GM21786 (cell line): ENCODE measurements around the gene SGIP1.
"Not testable (repeated sequence)": the region's sequence is repeated elsewhere in the genome, so short reads cannot be mapped to it uniquely, and the experiment has no call there.

Experiments
- ATAC-seq: cut with Tn5 transposase; IDR thresholded peaks from one replicate; pipeline ENCODE4 v1.9.1; 2021; ENCODE audit not compliant: unreplicated experiment

Gene SGIP1

DNA sequence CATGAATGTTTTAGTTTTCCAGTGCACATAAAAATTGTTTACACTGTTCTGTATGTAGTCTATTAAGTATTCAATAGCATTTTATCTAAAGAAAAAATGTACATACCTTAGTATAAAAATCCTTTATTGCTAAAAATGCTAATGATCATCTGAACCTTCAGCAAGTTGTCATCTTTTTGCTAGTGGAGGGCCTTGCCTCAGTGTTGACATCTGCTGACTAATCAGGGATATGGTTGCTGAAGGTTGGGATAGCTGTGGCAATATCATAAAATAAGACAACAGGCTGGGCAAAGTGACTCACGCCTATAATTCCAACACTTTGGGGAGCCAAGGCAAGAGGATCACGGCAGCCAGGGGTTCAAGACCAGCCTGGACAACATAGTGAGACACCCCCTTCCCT lies 227.3 kb downstream of the SGIP1 start:
- no peak for ATAC-seq

DNA sequence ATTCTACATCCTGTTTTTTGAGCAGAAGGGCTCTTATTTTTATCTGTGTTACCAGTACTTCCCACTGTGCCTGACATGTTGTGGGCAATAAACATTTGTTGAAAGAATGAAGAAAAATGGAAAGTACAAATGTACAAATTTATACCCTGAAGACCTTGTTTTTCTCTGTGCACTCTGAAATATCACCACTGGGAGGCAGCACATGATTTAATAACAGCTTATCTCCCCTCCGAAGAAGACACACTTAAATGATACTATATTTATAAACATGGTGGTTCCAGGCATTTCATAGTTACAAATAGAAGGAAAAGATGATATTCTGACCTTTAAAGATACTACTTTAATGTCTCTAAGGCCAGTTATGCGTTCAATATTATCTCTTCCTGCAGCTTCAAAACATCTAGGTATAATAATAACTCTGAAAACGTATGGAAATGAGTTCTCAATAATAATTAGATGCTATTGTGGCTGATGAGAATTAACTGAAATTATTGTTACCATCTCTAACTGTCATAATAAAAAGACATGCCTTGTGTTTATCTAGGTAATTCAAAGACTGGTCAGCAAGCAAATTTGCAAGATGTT lies 231.1 kb downstream of the SGIP1 start:
- no peak for ATAC-seq

DNA sequence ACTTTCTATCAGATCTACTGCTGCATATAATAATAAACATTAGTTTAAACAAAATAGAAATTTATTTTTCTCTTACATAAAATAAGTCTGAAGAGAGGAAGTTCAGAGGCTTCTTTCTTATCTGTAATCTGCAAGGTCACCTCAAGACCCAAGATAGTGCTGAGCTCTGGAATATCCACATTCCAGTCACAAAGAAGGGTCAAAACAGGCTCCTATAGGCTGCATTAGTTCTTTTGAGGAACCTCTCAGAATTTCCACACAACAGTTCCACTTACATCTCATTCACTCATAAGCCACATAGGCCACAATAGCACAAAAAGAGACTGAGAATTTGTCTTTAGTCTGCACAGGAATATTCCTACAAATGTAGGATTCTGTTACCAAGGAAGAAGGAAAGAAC lies 233.7 kb downstream of the SGIP1 start:
- no peak for ATAC-seq

DNA sequence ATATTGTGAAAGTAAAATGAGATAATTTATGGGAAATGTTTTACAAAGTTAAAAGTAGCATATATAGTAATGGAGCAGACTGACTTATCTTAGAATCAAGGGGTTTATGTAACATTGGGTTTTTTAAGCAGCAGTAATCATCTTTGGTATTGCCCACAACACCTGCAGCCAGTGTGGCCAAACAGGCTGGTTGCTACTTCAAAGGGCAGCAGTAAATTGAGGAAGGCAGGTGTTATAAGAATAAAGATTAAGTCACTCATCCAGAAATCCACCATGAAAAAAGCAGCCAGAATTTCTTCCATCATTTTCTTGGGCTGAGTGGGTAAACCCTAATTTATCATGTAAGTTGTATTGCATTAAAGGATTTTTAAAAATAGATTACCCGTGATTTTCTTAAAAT lies 235.0 kb downstream of the SGIP1 start:
- no peak for ATAC-seq

DNA sequence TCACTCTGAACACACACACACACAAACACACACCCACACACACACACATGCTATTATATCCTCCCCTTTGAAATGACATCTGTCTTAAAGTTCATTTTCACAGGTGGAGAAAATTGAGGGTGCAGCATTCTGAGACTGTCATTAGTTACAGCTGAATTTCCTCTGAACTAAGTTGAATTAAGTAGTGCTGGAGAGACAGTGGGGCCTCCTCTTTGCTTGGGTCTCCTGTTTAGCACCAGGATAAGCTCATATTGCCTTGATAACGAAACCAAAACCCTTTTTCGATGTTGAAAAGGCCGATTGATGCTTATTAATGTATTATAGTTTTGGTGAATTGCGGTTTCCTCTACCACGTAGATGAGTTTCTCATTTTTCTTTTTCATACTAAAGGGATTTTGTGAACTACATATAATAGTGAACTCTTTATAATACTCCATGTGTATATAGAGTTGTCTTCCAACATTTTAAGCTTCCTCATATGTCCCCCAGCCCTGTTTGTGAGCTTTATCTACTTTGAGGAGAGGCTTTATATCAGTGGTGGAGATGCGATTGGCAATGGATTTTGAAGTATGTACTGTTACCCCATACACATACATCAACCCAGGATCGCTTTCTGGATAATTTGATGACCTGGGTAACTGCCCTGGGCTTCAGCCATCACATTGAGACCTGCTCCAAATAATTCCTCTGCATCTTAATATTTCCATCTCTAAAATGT lies 235.7 kb downstream of the SGIP1 start:
- ATAC-seq, result no peak

DNA sequence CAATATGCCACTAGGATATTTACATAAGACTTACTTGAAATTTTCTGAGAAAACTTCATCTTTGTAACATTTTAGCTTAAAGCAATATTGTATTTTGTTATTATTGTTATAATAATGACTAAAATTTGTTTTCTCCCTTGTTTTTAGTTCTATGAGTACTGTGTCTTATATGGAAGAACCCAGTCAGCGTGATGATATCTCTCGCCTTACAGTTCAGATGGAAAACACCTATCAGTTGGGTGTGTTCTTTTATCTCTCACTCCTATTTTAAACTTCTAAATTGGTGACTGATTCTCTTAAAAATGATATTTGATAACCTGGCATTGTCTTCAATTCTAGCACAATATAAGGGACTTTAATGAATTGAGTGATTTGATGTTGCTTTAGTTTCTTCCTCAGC lies 236.3 kb downstream of the SGIP1 start:
- ATAC-seq, result no peak

DNA sequence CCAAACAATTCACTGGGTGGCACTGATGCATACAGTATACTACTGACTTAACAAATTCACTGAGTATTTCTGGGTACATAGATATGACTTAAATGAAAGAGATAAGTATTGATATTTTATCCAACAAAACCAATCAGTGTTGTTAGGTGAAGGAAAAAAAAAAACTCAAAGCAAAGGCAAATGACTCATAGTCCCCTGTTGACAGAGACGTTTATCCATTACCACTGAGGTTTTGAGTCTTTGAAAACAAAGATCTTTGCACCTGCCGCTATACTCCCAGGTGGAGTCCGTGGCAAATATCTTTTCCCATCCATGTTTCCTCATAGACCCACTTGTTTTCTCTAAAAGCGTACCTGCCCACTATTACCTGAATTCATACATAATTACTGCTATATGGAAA lies 236.7 kb downstream of the SGIP1 start:
- ATAC-seq, result no peak

DNA sequence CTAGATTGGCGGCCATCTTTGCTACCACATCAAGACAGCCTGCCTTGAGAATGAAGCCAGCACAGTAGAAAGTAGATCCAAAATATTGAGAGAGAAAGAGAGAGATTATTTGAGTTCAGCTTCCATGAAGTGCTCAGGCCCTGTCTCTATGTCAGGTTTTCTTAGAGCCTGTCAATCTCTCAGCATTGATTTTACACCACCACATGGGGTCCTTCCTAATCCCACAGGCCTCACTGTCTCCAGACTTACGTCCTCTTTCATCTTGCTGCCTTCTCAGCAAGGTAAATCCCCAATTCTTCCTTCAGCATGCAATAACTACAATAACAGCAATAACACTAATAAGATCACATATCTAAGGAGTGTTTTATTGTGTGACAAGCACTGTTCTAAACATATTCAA lies 239.3 kb downstream of the SGIP1 start:
- ATAC-seq, result no peak

DNA sequence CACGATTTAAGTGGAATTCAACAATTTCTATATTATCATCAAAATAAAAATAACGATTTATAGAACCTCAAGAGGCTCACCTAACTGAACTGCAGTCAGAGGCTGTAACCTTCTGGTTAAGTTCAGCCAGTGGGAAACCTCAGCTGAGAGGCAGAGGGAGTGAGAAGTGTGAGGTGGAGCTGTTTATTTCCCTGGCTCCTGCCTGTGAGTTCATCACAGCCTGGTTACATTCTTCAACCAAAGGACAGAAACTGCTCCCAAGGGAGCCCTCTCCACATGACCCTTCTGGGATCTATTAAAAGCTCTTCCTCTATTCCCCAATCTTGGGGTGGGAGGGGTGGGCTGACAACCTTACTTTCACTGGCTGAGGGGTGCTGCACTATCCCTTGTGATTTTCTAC lies 240.5 kb downstream of the SGIP1 start:
- ATAC-seq, result no peak

DNA sequence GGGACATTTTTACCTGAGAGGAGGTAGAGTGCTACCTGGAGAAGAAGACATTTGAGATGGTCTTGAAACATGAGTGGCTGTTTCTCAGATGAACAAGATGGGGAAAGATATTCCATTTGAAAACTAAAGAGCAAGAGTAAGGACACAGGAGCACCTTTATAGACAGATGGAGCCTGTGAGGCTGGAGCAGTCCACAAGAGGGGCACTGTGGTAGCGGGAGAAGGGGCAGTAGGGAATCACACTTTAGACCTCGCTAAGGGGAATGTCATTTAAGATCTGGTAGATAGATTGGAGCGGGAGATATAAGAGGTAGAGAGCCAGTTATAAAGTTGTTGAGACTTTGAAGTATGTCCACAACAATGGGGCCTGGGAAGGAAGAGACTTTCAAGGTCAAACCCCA lies 241.7 kb downstream of the SGIP1 start:
- ATAC-seq, result no peak

DNA sequence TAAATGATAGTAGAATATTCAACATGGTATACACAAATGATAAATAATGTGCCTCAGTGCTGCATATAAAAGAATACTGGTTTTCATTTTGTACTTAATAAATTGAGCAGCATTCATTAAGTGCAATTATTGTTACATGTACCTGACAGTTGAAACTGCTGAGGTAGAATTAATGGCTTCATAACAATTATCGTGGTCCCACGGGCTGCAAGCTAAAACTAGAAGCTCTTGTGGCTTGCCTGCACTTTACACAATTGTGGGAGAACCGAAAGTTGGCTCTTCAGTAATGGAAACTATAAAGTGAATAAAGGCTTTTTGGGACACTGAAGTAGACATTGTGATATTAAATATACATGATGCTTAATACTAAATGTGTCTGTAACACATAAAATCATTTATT lies 243.9 kb downstream of the SGIP1 start:
- no peak for ATAC-seq

DNA sequence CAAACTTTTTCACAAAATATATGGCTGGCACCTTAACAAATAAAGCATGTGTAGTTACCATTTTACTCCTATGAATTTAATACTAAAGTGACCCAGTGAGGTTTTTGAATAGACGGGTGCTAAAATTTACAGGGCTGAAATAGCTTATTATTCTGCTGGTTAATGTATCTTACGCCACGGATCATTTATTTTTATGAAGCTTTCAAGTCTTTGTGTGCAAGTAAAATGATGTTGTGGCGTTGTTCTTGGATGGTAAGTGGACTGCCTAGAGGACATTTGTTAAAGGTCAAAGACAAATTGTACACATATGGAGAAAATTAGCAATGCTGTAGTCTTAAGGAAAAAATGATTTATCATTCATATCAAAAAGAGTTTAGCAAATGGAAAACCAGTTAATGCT lies 244.3 kb downstream of the SGIP1 start:
- ATAC-seq, result no peak

DNA sequence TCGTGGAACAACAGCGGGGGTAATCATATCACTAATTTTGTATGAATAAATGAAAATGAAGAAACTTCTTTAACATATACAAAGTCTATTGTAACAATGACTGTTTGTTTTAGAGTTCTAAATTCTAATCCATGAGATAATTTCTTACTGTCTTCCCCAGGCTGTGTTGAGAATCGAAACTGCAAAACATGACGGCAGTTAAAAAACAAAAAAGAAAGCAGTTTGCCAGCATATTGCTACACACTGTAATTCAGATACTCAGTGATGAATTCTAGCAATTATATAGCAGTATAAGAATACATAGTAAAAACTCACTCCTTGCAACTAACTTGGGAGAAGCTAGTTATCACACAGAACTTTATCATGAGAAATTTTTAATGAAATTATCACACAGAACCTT lies 245.0 kb downstream of the SGIP1 start:
- no peak for ATAC-seq

DNA sequence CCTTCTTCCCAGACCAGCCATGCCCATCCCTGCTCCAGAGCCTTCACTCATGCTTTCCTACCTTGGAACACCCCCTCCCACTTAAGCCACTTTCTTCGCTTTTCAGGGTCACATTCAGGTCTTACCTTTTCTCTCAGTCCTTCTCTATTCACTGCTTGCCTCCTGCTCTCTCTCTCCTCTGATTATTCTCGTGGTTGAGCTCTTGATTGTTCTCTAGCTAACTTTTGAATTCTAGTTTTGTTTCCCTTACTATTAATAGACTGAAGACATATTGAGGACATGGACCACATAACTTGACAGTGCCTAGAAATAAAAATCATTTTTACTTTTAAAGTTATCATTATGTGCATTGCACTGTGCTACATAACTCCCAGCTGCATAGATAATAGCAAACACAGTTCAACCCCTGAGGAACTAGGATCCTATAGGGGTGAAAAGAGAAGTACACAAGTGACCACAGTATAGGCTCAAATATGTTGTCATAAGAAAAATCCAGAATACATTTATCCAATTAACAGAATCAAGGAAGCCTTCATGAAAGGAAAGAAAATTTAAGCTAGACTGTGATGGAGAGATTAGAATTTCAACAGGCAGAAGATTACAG lies 245.6 kb downstream of the SGIP1 start:
- ATAC-seq, result no peak

DNA sequence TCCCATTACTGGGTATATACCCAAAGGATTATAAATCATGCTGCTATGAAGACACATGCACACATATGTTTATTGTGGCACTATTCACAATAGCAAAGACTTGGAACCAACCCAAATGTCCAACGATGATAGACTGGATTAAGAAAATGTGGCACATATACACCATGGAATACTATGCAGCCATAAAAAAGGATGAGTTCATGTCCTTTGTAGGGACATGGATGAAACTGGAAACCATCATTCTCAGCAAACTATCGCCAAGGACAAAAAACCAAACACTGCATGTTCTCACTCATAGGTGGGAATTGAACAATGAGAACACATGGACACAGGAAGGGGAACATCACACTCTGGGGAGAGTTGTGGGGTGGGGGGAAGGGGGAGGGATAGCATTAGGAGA lies 251.8 kb downstream of the SGIP1 start:
- not testable (repeated sequence) for ATAC-seq

DNA sequence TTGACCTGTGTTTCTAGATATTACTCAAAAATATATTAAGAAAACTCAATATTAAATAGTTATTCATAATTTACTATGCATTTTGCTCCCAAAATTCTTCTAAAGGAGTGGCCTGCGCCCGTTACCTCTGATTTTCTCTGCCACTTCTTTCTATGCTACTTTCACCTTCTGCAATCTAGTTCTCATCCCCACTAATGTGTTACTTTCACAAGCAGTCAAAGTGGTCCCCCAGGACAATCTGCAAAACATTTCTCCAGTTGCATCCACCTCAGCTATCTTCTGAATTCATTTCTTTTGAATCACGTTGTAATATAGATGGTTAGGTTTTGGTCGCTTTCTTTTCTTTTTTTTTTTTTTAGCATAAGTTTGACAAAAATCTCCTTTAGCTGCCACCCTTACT lies 253.7 kb downstream of the SGIP1 start:
- peak; percentile 54 for ATAC-seq

DNA sequence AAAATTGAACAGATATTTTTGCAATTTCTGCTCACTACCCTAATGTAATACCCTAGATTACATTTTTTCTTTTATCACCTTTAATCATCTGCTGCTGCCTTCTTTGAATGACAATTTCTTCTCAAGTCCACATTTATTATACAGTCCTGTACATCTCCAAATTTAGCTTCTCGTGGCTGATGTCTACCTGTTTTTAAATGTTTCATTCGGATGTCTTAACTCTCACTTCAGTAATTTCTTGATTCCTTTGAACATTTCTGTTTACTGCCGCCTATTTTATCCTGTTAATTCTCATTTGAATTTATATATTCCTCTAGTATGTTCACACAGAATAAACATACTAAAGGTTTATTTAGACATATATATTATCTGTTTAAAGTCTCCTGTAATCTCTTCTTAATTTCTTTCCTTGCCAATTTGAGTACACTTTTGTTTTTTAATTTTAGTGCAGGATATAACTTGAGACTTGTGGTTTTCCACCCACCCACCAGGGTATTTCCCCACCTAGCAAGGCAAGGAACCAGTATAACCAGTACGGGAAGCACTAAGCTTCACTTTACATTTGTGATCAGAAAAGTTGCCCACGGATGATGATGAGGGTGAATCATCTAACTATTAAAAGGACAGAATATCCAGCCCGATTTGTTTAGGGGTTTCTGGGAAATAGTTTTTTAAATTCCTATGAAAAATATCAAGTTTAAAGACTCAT lies 254.4 kb downstream of the SGIP1 start:
- peak; percentile 75 for ATAC-seq

DNA sequence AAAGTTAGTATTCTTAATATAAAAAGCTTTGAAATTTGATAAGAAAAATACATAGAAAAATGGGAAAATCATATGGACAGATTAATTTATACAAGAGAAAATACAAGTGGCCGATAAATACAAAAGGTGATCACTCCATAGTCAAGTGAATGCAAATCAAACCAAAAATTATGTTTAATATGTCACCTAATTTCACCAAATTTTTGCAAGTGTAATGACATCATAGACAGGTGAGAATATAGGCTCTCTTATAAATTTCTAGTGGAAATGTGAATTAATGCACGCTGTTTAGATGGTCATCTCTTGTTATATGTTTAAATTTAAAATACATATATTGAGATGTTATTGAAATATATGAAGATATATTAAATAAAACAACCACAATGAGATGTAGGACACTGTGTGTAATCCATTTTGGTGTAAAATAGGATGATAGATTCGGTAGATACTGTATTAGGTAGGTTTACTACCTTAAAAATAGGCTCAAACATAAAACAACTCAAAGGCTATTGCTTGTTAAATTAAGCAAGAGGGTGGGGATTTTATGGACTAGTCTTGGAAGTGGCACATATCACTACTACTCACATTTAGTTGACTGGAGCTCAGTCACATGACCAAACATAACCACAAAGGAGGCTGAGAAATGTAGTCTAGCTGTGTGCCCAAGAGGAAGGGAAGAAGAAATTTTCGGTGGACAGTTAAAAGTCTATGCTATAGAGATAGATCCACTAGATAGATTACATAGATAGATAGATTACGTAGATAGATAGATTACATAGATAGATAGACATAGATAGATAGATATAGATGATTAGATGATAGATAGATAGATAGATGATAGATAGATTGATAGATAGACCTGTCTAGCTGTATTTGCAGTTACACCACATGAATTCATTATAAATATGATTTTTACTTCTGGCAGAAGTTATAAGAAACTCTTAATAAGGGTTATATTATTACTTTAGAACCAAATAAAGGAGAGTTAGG lies 258.0 kb downstream of the SGIP1 start:
- no peak for ATAC-seq

DNA sequence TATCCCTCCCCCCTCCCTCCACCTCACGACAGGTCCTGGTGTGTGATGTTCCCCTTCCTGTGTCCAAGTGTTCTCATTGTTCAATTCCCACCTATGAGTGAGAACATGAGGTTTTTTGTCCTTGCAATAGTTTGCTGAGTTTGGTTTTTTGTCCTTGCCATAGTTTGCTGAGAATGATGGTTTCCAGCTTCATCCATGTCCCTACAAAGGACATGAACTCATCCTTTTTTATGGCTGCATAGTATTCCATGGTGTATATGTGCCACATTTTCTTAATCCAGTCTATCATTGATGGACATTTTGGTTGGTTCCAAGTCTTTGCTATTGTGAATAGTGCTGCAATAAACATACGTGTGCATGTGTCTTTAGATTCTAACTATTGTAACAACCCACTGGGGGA lies 261.9 kb downstream of the SGIP1 start:
- ATAC-seq, result not testable (repeated sequence)
